OCI-LY1 (cell line): ENCODE data around the gene JPT1.
"Not testable (repeated sequence)": the region's sequence is repeated elsewhere in the genome, so short reads cannot be mapped to it uniquely, and the experiment has no call there.

Experiments used
- H2AFZ ChIP-seq: fragments of 200-600 bp; sonication (generic), shearing (Covaris generic); 2 replicates; pipeline ENCODE4 v1.6.0; 2014; ENCODE audit warnings: antibody characterized with exemption, mild to moderate bottlenecking, low read length
- H3F3A ChIP-seq: fragments of 200-600 bp; sonication (generic), shearing (Covaris generic); 2 replicates; pipeline ENCODE4 v1.6.0; 2014; ENCODE audit warnings: mild to moderate bottlenecking, antibody characterized with exemption, low read length, moderate library complexity; ENCODE audit not compliant: insufficient read depth
- H3K27ac ChIP-seq: fragments of 200-600 bp; sonication (generic); 2 replicates; pipeline ENCODE4 v1.5.1; 2014; ENCODE audit warnings: low read length, mixed run types, mild to moderate bottlenecking, low read depth; ENCODE audit not compliant: poor library complexity, severe bottlenecking
- H3K27me3 ChIP-seq: fragments of 200-600 bp; sonication (generic); 2 replicates; pipeline ENCODE4 v1.6.0; 2014; ENCODE audit warnings: antibody characterized with exemption, mild to moderate bottlenecking, low read length, moderate library complexity; ENCODE audit not compliant: insufficient read depth
- H3K36me3 ChIP-seq: fragments of 200-600 bp; sonication (generic); 2 replicates; pipeline ENCODE4 v1.6.1; 2014; ENCODE audit warnings: mild to moderate bottlenecking, antibody characterized with exemption, low read length, moderate library complexity, mixed read lengths; ENCODE audit not compliant: insufficient read depth
- H3K4me1 ChIP-seq: fragments of 200-600 bp; sonication (generic); 2 replicates; pipeline ENCODE4 v1.5.1; 2014; ENCODE audit warnings: mild to moderate bottlenecking, low read length, moderate library complexity; ENCODE audit not compliant: insufficient read depth, severe bottlenecking
- H3K4me2 ChIP-seq: fragments of 200-600 bp; sonication (generic), shearing (Covaris generic); 2 replicates; pipeline ENCODE4 v1.6.1; 2014; ENCODE audit warnings: low read length
- H3K4me3 ChIP-seq: fragments of 200-600 bp; sonication (generic); 2 replicates; pipeline ENCODE4 v1.5.1; 2014; ENCODE audit warnings: low read length, low read depth, mild to moderate bottlenecking, mixed read lengths; ENCODE audit not compliant: poor library complexity, severe bottlenecking
- H3K79me2 ChIP-seq: fragments of 200-600 bp; shearing (Covaris generic); 2 replicates; pipeline ENCODE4 v1.6.1; 2016; ENCODE audit warnings: mixed run types, low read length, mixed read lengths; ENCODE audit not compliant: insufficient read depth
- H3K9ac ChIP-seq: fragments of 200-600 bp; sonication (generic), shearing (Covaris generic); 2 replicates; pipeline ENCODE4 v1.6.1; 2014; ENCODE audit warnings: mild to moderate bottlenecking, low read length, mixed read lengths
- H3K9me2 ChIP-seq: fragments of 200-600 bp; sonication (generic), shearing (Covaris generic); 2 replicates; pipeline ENCODE4 v1.6.1; 2014; ENCODE audit warnings: low read depth, mild to moderate bottlenecking, low read length, mixed read lengths
- H3K9me3 ChIP-seq: fragments of 200-600 bp; shearing (Covaris generic); 2 replicates; pipeline ENCODE4 v1.6.1; 2014; ENCODE audit warnings: low read length, mixed read lengths
- H4K20me1 ChIP-seq: fragments of 200-600 bp; sonication (generic), shearing (Covaris generic); 2 replicates; pipeline ENCODE4 v1.6.0; 2016; ENCODE audit warnings: mild to moderate bottlenecking, low read length; ENCODE audit not compliant: insufficient read depth
- CTCF ChIP-seq: fragments of 200-600 bp; sonication (generic), shearing (Covaris generic); IDR thresholded peaks from 2 replicates; pipeline ENCODE4 v1.5.1; 2017; ENCODE audit warnings: mild to moderate bottlenecking, antibody characterized with exemption, low read length, moderate library complexity, mixed read lengths
- EZH2 ChIP-seq: fragments of 200-600 bp; sonication (generic), shearing (Covaris generic); IDR thresholded peaks from 2 replicates; pipeline ENCODE4 v1.8.0; 2017; ENCODE audit warnings: borderline replicate concordance, mixed run types, mild to moderate bottlenecking, antibody characterized with exemption, low read length, moderate library complexity, mixed read lengths

Gene JPT1

GRCh38 chr17:75163074-75163473, 8.8 kb upstream of the JPT1 start:
- H3K4me3 ChIP-seq = no peak overlapping the region
- no peaks in the 10 kb centered on the region for H3K4me1 ChIP-seq
- H3K4me2 ChIP-seq = no peak overlapping the region
- TF ChIP-seq CTCF (no peak), EZH2 (no peak)
- H3K79me2 ChIP-seq = no peaks in the 10 kb centered on the region
- H3K9me3 ChIP-seq = no peaks in the 10 kb centered on the region
- no peaks in the 10 kb centered on the region for H4K20me1 ChIP-seq
- peaks cover 21% of the 10 kb centered on the region for H3K36me3 ChIP-seq
- H3K27ac ChIP-seq = no peak overlapping the region
- no peaks in the 10 kb centered on the region for H3K27me3 ChIP-seq
- no peaks in the 10 kb centered on the region for H3K9me2 ChIP-seq
- no peak overlapping the region for H3K9ac ChIP-seq
- no peak overlapping the region for H2AFZ ChIP-seq
- H3F3A ChIP-seq = no peaks in the 10 kb centered on the region

- Histone ChIP-seq H3F3A (no peaks in the 10 kb centered on the region), H3K9me2 (no peaks in the 10 kb centered on the region), H3K4me2 (no peak overlapping the region), H3K79me2 (no peaks in the 10 kb centered on the region), H3K9ac (no peak overlapping the region), H3K4me1 (peaks cover 2% of the 10 kb centered on the region), H3K36me3 (peaks cover 4% of the 10 kb centered on the region; the same call in 1 of the 2 replicates), H3K27me3 (no peaks in the 10 kb centered on the region), H3K4me3 (no peak overlapping the region), H3K27ac (no peak overlapping the region), H2AFZ (no peak overlapping the region), H3K9me3 (no peaks in the 10 kb centered on the region), H4K20me1 (no peaks in the 10 kb centered on the region)
- TF ChIP-seq EZH2 (no peak), CTCF (no peak)
Observed at GRCh38 chr17:75160211-75160610, 5.9 kb upstream of the JPT1 start.

- Histone ChIP-seq H2AFZ (no peak overlapping the region), H3K9ac (no peak overlapping the region), H3K36me3 (peaks cover 4% of the 10 kb centered on the region; the same call in 1 of the 2 replicates), H4K20me1 (no peaks in the 10 kb centered on the region), H3K4me2 (no peak overlapping the region), H3F3A (no peaks in the 10 kb centered on the region), H3K9me2 (no peaks in the 10 kb centered on the region), H3K79me2 (no peaks in the 10 kb centered on the region), H3K4me1 (peaks cover 8% of the 10 kb centered on the region), H3K27ac (no peak overlapping the region), H3K9me3 (no peaks in the 10 kb centered on the region), H3K4me3 (no peak overlapping the region), H3K27me3 (no peaks in the 10 kb centered on the region)
- no peak for TF ChIP-seq CTCF
- no peak for TF ChIP-seq EZH2
Observed at GRCh38 chr17:75159196-75160031, 5.1 kb upstream of the JPT1 start.

- not testable (repeated sequence) for H3K36me3 ChIP-seq, H3K9ac ChIP-seq, H3K9me2 ChIP-seq, H3K4me1 ChIP-seq, H3K9me3 ChIP-seq, H3K27me3 ChIP-seq, H3F3A ChIP-seq, H2AFZ ChIP-seq, H3K79me2 ChIP-seq, H3K27ac ChIP-seq, H3K4me2 ChIP-seq, H4K20me1 ChIP-seq, H3K4me3 ChIP-seq
Observed at GRCh38 chr17:75158480-75158879, 4.2 kb upstream of the JPT1 start.
